ENCODE results near the gene RUSF1.

Gene RUSF1

GRCh38 chr16:31476303-31477219 lies 31.6 kb downstream of the RUSF1 start:
- no peak overlapping the region for H3K27ac ChIP-seq
- H3K36me3 ChIP-seq (replicated peaks) = peaks cover 58% of the 10 kb centered on the region
- no peak for TF ChIP-seq CTCF (IDR thresholded peaks at IDR 0.05; ENCODE audit: low read depth, low read length, missing control alignments)
- H3K27me3 ChIP-seq (replicated peaks) = no peaks in the 10 kb centered on the region
- H3K4me3 ChIP-seq (ENCODE audit: low read depth, low read length) = no peak overlapping the region
- no peak for DNase-seq
- in situ Hi-C loops (cut with HindIII; ENCODE audit: low pct_ligation_motif_present, low sequenced_read_pairs) = no loop called here

- no peak for TF ChIP-seq CTCF (IDR thresholded peaks at IDR 0.05; ENCODE audit: low read depth, low read length, missing control alignments)
- no peaks in the 10 kb centered on the region for H3K27me3 ChIP-seq (replicated peaks)
- peaks cover 58% of the 10 kb centered on the region for H3K36me3 ChIP-seq (replicated peaks)
- in situ Hi-C loops (cut with HindIII; ENCODE audit: low pct_ligation_motif_present, low sequenced_read_pairs) = no loop called here
- no peak for DNase-seq
- H3K4me3 ChIP-seq (ENCODE audit: low read depth, low read length) = no peak overlapping the region
- no peak overlapping the region for H3K27ac ChIP-seq
These were observed 32.3 kb downstream of the RUSF1 start for GRCh38 chr16:31475946-31476302.

GRCh38 chr16:31474773-31475738 lies 33.1 kb downstream of the RUSF1 start:
- Histone ChIP-seq H3K4me3 (ENCODE audit: low read depth, low read length) (no peak overlapping the region), H3K36me3 (replicated peaks) (peaks cover 58% of the 10 kb centered on the region), H3K27me3 (replicated peaks) (no peaks in the 10 kb centered on the region), H3K27ac (peak overlapping the region; percentile 33)
- TF ChIP-seq CTCF (IDR thresholded peaks at IDR 0.05; ENCODE audit: low read depth, low read length, missing control alignments) = no peak
- in situ Hi-C loops (cut with HindIII; ENCODE audit: low pct_ligation_motif_present, low sequenced_read_pairs) = loop anchor here (25.0 kb wide), 2 partner anchors 288 to 538 kb away; partner anchors contain the start of genes FUS and ORAI3
- no peak for DNase-seq

GRCh38 chr16:31474173-31474714 lies 33.9 kb downstream of the RUSF1 start:
- in situ Hi-C loops (cut with HindIII; ENCODE audit: low pct_ligation_motif_present, low sequenced_read_pairs) = loop anchor here (25.0 kb wide), 2 partner anchors 287 to 537 kb away; partner anchors contain the start of genes FUS and ORAI3
- DNase-seq = peak; percentile 77

More at GRCh38 chr16:31474173-31474714, 33.9 kb downstream of the RUSF1 start:
- H3K36me3 ChIP-seq (replicated peaks) = peaks cover 55% of the 10 kb centered on the region
- H3K4me3 ChIP-seq (ENCODE audit: low read depth, low read length) = no peak overlapping the region
- no peaks in the 10 kb centered on the region for H3K27me3 ChIP-seq (replicated peaks)
- no peak for TF ChIP-seq CTCF (IDR thresholded peaks at IDR 0.05; ENCODE audit: low read depth, low read length, missing control alignments)
- H3K27ac ChIP-seq = peak overlapping the region; percentile 33

Data from brain microvascular endothelial cell (primary cell).